ENCODE results near the gene ATRN.

Gene ATRN

DNA sequence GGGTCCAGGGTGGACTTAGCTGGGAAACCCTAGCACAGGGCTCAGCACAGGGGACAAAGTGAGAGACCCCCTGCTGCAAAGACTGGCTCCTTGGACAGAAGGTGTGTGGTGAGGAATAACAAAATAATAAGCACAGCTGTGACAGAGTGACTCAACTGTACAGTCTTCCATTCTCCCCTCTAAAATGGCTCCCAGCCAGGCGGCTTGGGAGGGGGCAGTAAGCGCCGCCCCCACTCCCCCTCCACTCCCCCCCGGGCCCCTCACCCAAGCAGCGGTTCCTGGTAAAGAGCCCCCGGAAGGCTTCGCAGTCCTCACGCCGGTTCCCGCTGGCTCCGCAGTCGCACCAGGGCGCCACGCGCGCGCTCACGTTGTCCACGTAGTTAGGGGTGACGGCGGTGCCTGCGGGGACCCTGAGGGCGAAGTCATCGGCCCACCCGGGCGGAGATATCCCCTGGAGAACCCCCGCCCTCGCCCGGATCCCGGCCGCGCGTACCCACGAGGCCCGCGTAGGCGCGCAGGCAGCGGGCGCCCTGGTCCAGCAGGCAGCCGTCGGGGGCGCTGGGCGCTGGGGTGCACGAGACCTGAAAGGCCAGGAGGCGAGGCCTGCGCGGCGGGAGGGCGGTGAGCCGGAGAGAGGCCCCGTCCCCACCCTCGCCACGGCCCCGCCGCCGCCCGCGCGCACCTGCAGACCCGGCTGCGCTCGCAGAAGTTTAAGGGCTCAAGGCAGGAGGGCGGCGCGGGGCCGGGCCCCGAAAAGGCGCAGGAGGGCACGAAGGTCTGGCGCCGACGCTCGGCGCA is 189.6 kb downstream of the ATRN start:
- DNase-seq: no peak

- DNase-seq: no peak
Measured at GRCh38 chr20:3661060-3661813, 190.4 kb downstream of the ATRN start.

DNA sequence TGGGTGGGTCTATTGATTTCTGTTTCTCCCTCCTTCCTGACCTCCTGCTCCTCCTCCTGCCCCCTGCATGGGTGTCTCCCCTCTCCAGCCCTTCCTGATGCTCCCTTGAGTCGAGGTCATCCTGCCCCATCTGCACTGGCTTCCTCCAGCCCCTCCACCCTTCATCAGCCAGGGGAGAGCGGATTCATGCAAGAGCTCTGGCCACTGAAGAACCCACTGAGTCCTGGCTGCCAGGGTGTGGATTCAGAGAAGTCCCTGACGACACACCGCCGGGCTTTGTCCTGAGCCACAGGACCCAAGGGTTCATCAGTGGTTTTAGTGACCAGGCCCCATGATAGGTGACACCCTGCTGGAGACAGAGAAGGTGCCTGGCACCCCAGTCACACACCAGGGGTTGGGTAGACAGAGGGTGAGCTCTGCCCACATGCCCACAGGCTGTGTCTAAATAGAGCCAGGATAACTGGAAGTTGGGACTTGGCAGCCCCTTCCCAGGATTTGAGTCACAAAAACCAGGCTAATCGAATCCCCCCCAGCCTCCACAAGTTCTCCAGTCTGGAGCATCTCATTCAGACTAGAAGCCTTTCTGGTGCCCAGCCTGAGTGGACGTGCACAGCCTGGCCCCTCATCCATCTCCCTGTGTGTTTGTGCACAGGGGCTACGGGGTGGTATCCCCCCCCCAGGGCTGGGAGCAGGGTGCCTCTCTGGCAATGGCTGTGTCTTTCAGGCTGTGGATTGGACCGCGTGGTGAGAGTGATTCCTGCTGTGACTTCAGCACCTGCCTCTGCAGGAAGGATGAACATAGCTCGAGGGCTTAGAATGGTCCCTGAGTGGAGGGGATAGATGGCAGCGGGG is 191.2 kb downstream of the ATRN start:
- DNase-seq: no peak

GRCh38 chr20:3663031-3663701 is 192.3 kb downstream of the ATRN start, which contains the start of gene GFRA4:
TSS of gene GFRA4 (minus strand) at chr20:3663399. CDS start at chr20:3663399, 0 bp downstream.
- DNase-seq: no peak

DNA sequence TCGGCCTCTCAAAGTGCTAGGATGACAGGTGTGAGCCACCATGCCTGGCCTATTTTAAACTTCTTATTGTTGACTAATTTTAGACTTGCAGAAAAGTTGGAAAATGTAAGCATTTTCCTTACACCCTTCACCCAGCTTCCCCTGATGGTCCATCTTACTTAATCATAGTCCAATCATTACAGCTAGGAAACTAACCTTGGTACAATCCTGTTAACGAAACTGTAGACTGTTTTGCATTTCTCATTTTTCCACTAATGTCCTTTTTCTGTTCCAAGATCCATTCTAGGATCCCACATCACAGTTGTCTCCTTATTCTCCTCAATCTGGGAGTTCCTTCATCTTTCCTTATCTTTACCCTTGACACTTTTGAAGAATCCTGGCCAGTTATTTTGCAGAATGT is 193.0 kb downstream of the ATRN start:
- DNase-seq: no peak

DNA sequence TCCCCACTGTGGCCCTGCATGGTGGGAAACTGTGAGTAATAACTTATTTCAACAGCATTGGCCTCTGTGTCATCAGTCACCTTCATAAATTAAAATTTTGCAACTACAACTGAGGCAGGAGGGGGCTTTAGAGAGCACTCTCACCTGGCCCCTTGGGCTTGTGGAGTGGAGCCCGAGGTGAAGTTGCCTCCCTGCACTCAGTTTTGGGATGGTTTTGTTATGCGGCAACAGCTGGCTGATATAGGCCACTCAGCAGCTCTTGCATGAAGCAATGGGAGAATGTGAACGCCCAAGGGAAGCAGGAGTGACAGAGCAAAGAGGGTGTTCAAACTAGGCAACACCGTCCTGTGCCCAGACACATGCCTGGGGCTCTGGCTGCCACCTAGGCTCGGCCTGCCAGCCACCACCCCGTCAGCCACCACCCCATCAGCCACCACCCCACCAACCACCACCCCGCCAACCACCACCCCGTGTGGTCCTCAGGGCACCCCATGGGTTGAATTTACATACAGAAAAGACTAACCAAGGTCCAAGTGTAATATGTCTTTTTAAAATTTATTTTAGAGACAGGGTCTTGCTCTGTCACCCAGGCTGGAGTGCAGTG is 196.7 kb downstream of the ATRN start:
- no peak for DNase-seq

- no peak for DNase-seq
Measured at GRCh38 chr20:3669710-3670367, 199.0 kb downstream of the ATRN start.

DNA sequence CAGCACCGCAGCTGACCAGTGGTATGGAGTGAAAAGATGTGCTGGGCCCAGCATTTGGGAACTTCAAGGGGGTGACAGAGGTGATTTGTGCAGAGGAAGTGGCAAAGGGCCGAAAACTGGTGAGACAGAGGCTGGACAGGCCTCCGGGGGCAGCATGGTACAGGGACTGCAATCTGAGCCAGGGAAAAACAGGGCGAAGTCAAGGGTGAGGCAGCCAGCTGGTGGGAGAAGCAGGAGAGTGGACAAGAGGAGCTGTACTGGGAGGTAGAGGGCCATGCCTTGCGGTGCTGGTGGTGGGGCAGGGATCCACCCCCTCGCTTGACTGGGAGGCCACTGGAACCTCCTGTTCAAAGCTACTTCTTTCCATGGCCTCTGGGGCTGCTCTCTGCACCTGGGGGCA is 199.7 kb downstream of the ATRN start:
- no peak for DNase-seq

DNA sequence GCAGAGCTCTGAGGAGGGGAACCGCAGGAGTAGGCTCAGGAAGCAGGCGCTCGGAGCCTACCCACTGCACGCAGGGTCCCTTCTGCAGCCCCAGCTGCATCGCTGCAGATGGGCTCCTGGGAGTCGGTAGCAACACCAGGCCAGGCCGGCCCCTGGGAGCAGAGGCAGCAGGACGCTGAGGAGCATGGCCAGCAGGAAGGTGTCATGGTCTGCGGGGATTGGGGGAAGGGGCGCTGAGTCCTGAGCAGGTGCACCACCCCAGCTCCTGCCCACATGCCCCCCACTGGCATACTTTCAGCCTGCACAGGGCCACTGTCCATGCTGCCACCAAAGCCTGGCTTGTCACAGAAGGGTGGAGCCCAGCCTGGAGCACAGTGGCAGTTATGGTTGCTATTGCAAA is 200.1 kb downstream of the ATRN start:
- no peak for DNase-seq

DNA sequence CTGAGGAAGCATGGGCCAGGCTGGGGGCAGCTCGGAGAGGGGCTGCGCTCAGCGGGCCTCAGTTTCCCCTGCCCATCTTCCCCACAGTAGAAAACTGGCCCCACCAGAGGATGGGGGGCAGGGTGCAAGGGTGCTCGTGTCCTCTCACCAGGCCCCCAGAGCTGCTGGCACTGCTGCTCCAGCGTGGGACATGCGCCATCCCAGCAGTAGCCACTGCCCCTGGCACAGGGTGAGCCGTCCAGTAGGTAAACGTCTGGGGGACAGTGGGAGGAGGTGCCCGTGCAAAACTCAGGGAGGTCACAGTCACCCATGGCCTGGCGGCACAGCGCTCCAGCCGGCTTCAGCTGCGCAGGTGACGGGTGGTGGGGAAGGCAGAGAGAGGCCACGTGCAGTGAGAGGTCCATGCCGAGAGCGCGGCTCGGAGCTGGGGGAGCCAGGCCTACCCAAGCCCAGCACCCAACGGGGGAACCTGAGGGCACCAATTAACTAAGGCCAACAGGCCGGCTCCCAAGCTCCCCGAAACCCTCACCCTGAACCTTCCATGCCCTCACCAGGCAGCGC is 201.2 kb downstream of the ATRN start:
- no peak for DNase-seq

- no peak for DNase-seq
Measured at GRCh38 chr20:3672547-3673171, 201.8 kb downstream of the ATRN start.

- no peak for DNase-seq
Measured at GRCh38 chr20:3673221-3674070, 202.6 kb downstream of the ATRN start.

GRCh38 chr20:3674447-3674846 is 203.6 kb downstream of the ATRN start:
- no peak for DNase-seq

GRCh38 chr20:3674995-3675900 is 204.4 kb downstream of the ATRN start:
- DNase-seq: no peak

- no peak for DNase-seq
Measured at GRCh38 chr20:3677733-3678132, 206.9 kb downstream of the ATRN start.

- DNase-seq: no peak
Measured at GRCh38 chr20:3678198-3678597, 207.4 kb downstream of the ATRN start.

DNA sequence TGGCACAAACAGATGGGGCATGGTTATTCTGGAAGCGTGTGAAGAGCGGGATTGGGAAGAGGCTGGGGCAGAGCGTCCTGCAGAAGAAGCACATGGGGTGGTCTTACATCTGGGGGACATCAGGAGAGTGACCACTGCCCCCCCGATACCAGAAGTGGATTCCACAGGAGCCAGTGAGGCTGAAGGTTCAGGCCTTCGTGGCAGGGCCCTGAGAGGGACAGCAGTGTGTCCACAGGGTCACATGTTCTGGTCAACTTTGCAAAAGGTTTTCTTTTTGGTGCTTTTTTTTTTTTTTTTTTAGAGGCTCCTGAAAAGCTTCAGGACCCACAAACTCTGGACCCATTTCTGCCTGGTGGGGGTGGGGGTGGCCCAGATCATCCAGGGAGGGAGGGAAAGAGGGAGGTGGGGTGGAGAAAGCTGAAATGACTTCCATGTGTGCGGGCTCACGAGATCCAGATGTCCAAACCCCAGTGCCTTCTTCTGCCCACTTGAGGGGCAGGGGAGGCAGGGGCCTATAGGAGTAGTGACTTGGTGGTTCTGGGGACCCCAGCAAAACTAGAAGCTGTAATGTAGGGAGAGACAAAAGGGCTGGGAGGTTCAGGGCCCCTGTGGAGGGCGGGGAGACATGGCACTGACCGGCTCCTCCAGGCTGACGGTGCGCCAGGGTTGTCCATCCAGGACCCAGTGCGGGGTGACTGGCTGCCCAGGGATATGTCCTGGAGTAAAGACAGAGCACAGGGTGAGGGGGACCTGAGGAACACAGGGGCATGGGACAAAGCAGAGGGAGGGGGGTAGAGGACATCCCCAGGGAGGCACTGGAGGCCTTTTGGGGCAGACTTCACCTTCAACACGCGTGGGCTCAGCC is 208.3 kb downstream of the ATRN start:
- DNase-seq: no peak

Data from GDM1 (cell line).